VCaP (cell line): ENCODE results near the gene ENOX2.
"Not testable (repeated sequence)": the region's sequence is repeated elsewhere in the genome, so short reads cannot be mapped to it uniquely, and the experiment has no call there.

ENCODE experiments used
- H3K27ac ChIP-seq: fragments of 450-650 bp; 2 replicates; pipeline ENCODE4 v1.5.1; 2017
- CTCF ChIP-seq: fragments of 450-650 bp; conservative IDR thresholded peaks from 2 replicates; pipeline ENCODE4 v1.5.1; 2017; ENCODE audit warnings: mild to moderate bottlenecking, moderate library complexity

ENOX2 gene

GRCh38 chrX:130831347-130831722 is 71.7 kb downstream of the ENOX2 start:
- no peak for TF ChIP-seq CTCF
- no peak overlapping the region for H3K27ac ChIP-seq

- TF ChIP-seq CTCF, result no peak
- H3K27ac ChIP-seq, result no peak overlapping the region
These were observed 72.2 kb downstream of the ENOX2 start for GRCh38 chrX:130830599-130831346.

DNA sequence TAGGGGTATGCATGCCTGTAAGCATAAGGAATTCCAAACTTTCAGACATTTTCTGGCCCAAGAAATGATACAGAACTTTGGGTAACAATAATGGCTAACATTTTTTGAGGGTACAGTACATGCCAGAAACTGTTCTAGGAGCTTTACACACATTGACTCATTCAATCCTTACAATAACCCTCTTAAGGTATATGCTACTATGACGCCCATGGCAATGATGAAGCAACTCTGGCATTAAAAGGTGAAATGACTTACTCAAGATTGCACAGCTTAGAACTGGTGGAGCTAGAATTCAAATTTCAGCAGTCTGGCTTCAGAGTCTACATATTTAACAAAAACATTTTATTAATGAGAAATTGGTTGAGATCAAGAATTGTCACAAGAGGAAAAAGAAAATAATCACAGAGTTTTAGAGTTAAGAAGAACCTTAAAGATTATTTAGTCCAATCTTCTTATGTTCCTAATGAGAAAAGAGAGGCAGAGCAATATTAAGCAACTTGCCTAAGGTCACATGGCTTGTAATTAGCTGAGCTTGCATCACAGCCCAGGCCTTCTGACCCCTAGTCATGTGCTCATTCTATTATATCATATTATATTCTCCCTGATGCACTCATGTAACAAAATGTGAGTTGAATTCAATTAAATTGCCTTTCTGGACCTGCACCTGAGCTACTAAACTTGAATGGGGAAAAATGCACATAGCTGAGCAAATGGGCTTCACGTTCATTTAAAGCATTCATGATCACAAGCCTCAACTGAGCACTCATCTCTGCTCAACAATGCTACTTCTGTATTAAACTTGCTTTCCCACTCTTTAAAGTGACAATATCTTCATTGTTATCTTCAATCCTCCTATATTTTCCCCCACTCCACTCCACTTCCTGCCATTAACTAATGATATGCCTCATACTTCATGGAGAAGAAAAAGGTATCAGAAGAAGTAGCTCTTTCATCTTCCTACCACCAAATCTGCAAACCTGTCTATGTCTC is 73.2 kb downstream of the ENOX2 start:
- no peak overlapping the region for H3K27ac ChIP-seq
- no peak for TF ChIP-seq CTCF

- no peak for TF ChIP-seq CTCF
- no peak overlapping the region for H3K27ac ChIP-seq
These were observed 74.4 kb downstream of the ENOX2 start for GRCh38 chrX:130828641-130829040.

DNA sequence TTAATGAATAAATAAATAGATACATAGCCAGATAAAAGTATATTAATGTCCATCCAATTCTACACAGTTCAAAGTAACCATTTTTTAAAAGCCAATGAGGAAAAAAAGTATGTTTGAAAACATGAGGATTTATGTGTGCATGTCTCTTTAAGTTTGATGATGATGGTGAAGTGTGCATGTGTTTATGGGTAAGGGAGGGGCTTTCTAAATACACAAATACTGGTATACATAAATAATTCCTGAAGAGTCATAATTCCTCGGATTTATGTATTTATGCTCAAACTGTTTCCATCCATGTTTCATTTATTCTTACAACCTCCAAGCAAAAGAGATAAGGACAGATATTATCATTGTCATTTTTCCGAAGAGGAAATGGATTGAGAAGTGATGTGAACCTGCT is 75.4 kb downstream of the ENOX2 start:
- no peak overlapping the region for H3K27ac ChIP-seq
- TF ChIP-seq CTCF, result no peak

GRCh38 chrX:130826249-130826648 is 76.8 kb downstream of the ENOX2 start:
- no peak for TF ChIP-seq CTCF

DNA sequence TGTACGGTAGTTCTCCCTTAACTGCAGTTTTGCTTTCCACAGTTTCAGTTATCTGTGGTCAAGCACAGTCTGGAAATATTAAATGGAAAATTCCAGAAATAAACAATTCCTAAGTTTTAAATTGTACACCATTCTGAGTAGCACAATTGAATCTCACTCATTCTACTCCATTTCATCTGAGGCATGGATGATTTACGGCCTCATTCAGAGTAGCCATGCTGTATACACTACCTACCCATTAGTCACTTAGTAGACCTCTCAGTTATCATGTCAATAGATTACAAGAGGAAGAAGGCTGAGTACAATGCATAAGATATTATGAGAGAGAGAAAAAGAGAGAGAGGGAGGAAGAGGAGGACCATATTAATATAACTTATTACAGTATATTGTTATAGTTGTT is 77.5 kb downstream of the ENOX2 start:
- no peak for TF ChIP-seq CTCF
- H3K27ac ChIP-seq, result no peak overlapping the region

More at GRCh38 chrX:130826249-130826648, 76.8 kb downstream of the ENOX2 start:
- no peak overlapping the region for H3K27ac ChIP-seq

DNA sequence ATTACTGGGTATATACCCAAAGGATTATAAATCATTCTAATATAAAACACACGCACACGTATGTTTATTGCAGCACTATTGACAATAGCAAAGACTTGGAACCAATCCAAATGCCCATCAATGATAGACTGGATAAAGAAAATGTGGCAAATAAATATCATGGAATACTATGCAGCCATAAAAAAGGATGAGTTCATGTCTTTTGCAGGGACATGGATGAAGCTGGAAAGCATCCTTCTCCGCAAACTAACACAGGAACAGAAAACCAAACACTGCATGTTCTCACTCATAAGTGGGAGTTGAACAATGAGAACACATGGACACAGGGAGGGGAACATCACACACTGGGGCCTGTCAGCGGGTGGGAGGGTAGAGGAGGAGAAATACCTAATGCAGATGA is 83.6 kb downstream of the ENOX2 start:
- not testable (repeated sequence) for H3K27ac ChIP-seq

GRCh38 chrX:130813932-130814331 is 89.1 kb downstream of the ENOX2 start:
- not testable (repeated sequence) for H3K27ac ChIP-seq
